HepG2 (cell line): ENCODE data around the gene INTS1. TPM values are rescaled to one million over a fixed set of nuclear protein-coding genes. Genes with fewer than 3 reads are reported as not detected.

Source experiments
- AKAP8 ChIP-seq: sonication (generic); formaldehyde crosslinking; IDR thresholded peaks from 2 replicates; pipeline ENCODE4 v1.5.1; 2020; ENCODE audit warnings: mild to moderate bottlenecking, missing genetic modification reagents
- ARID5B ChIP-seq: IDR thresholded peaks from 2 replicates; pipeline ENCODE4 v1.4.0; 2020; ENCODE audit warnings: mild to moderate bottlenecking, missing genetic modification reagents
- HMGXB4 ChIP-seq, 2 experiments: sonication (generic) in 1 of 2; formaldehyde crosslinking in 1 of 2; IDR thresholded peaks; 2 replicates each; pipeline versions ENCODE4 v1.4.0 to v1.6.1; 2018 to 2020; ENCODE audit warnings: missing genetic modification reagents in 2 of 2, borderline replicate concordance in 1 of 2, low read depth in 1 of 2, mild to moderate bottlenecking in 1 of 2, missing biosample characterization in 1 of 2
- KLF16 ChIP-seq, 2 experiments: sonication (generic) in 1 of 2; formaldehyde crosslinking in 1 of 2; IDR thresholded peaks; 2 replicates each; pipeline versions ENCODE4 v1.6.1 to v1.8.0; 2016 to 2023; ENCODE audit warnings: missing genetic modification reagents in 2 of 2, missing compliant biosample characterization in 1 of 2
- PRMT3 ChIP-seq: sonication (generic); formaldehyde crosslinking; IDR thresholded peaks from 2 replicates; pipeline ENCODE4 v1.8.1; 2022; ENCODE audit warnings: low read depth, mild to moderate bottlenecking, moderate library complexity, missing genetic modification reagents, borderline replicate concordance
- REPIN1 ChIP-seq: sonication (generic); formaldehyde crosslinking; IDR thresholded peaks from 2 replicates; pipeline ENCODE4 v1.8.0; 2022; ENCODE audit warnings: missing genetic modification reagents, low read depth, mild to moderate bottlenecking, borderline replicate concordance
- REXO4 ChIP-seq: sonication (generic); formaldehyde crosslinking; IDR thresholded peaks from 2 replicates; pipeline ENCODE4 v1.8.0; 2022; ENCODE audit warnings: missing genetic modification reagents, mild to moderate bottlenecking, borderline replicate concordance
- RFX1 ChIP-seq: fragments of 450-650 bp; IDR thresholded peaks from 2 replicates; pipeline ENCODE4 v1.6.1; 2017
- TARDBP ChIP-seq: sonication (generic); formaldehyde crosslinking; IDR thresholded peaks from 2 replicates; pipeline ENCODE4 v1.8.0; 2022; ENCODE audit warnings: mild to moderate bottlenecking, missing genetic modification reagents
- ZBTB33 ChIP-seq: sonication (generic); formaldehyde crosslinking; IDR thresholded peaks from 2 replicates; pipeline ENCODE4 v1.4.0; 2020; ENCODE audit warnings: missing genetic modification reagents
- ZC3H13 ChIP-seq: sonication (generic); formaldehyde crosslinking; IDR thresholded peaks from 2 replicates; pipeline ENCODE4 v1.8.1; 2023; ENCODE audit warnings: mild to moderate bottlenecking, missing genetic modification reagents, moderate library complexity
- ZNF343 ChIP-seq: sonication (generic); formaldehyde crosslinking; IDR thresholded peaks from 2 replicates; pipeline ENCODE4 v1.4.0; 2020; ENCODE audit warnings: mild to moderate bottlenecking, missing genetic modification reagents
- ZNF607 ChIP-seq: sonication (generic); formaldehyde crosslinking; IDR thresholded peaks from 2 replicates; pipeline ENCODE4 v1.5.1; 2020; ENCODE audit warnings: missing genetic modification reagents, mild to moderate bottlenecking, borderline replicate concordance
- ZNF614 ChIP-seq: IDR thresholded peaks from 2 replicates; pipeline ENCODE4 v1.6.1; 2018; ENCODE audit warnings: missing biosample characterization, missing genetic modification reagents, inconsistent platforms, borderline replicate concordance
- polyA plus RNA-seq, 8 experiments: library from polyadenylated mRNA; depleted of rRNA in 3 of 8; stranded (reverse) in 7 of 8; unstranded in 1 of 8; fragments of >200 nt; fragmentation: Illumina TruSeq in 4 of 8; extraction: Trizol in 4 of 8; gene quantifications; 2 replicates each; pipeline versions ENCODE4 v1.2.1 to v1.2.3, GENCODE V29; 2011 to 2016; ENCODE audit warnings: low read depth in 4 of 8, missing spikeins in 1 of 8, mixed read lengths in 1 of 8; ENCODE audit not compliant: insufficient read depth in 1 of 8
- total RNA-seq, 5 experiments: library from RNA; depleted of rRNA; stranded (reverse); fragments of >200 nt; fragmentation: Illumina TruSeq; extraction: Trizol; gene quantifications; 2 replicates each; pipeline ENCODE4 v1.2.3, GENCODE V29; 2016; ENCODE audit warnings: low read depth in 1 of 5
- TF ChIP-seq, protein P1 (sequence below): sonication (generic); formaldehyde crosslinking; IDR thresholded peaks from 2 replicates; pipeline ENCODE4 v1.4.0; 2020; ENCODE audit warnings: mild to moderate bottlenecking, missing genetic modification reagents
- TF ChIP-seq, protein P2 (sequence below): sonication (generic); formaldehyde crosslinking; IDR thresholded peaks from 2 replicates; pipeline ENCODE4 v1.4.0; 2020; ENCODE audit warnings: low read depth, mild to moderate bottlenecking, missing genetic modification reagents

The INTS1 gene
- total and polyA plus RNA-seq, 2 of the 13 experiments (the other 11 are each of a cell fraction or from before 2014, with no cell fraction given): 13.7 to 29.0 TPM

- TF ChIP-seq, protein P1, sequence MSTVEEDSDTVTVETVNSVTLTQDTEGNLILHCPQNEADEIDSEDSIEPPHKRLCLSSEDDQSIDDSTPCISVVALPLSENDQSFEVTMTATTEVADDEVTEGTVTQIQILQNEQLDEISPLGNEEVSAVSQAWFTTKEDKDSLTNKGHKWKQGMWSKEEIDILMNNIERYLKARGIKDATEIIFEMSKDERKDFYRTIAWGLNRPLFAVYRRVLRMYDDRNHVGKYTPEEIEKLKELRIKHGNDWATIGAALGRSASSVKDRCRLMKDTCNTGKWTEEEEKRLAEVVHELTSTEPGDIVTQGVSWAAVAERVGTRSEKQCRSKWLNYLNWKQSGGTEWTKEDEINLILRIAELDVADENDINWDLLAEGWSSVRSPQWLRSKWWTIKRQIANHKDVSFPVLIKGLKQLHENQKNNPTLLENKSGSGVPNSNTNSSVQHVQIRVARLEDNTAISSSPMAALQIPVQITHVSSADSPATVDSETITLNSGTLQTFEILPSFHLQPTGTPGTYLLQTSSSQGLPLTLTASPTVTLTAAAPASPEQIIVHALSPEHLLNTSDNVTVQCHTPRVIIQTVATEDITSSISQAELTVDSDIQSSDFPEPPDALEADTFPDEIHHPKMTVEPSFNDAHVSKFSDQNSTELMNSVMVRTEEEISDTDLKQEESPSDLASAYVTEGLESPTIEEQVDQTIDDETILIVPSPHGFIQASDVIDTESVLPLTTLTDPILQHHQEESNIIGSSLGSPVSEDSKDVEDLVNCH: no peak
- TF ChIP-seq PRMT3 (CRISPR knock-in tag) (no peak), KLF16 (CRISPR knock-in tag; IDR thresholded peaks at IDR 0.05) (no peak), ARID5B (no peak), AKAP8 (CRISPR knock-in tag) (0 out of 2 replicates have a peak, but pooled peaks have one; percentile 16), HMGXB4 (CRISPR knock-in tag; IDR thresholded peaks at IDR 0.05; ENCODE audit: borderline replicate concordance in 1 of 2, low read depth in 1 of 2) (no peak), REXO4 (CRISPR knock-in tag) (no peak), ZNF343 (no peak), ZC3H13 (CRISPR knock-in tag) (0 out of 2 replicates have a peak, but pooled peaks have one; percentile 11), REPIN1 (CRISPR knock-in tag) (no peak), TARDBP (CRISPR knock-in tag) (0 out of 2 replicates have a peak, but pooled peaks have one; percentile 16), ZNF614 (no peak), ZBTB33 (peak; percentile 2), ZNF607 (CRISPR knock-in tag) (0 out of 2 replicates have a peak, but pooled peaks have one; percentile 2), RFX1 (peak; percentile 80)
- TF ChIP-seq, protein P2, sequence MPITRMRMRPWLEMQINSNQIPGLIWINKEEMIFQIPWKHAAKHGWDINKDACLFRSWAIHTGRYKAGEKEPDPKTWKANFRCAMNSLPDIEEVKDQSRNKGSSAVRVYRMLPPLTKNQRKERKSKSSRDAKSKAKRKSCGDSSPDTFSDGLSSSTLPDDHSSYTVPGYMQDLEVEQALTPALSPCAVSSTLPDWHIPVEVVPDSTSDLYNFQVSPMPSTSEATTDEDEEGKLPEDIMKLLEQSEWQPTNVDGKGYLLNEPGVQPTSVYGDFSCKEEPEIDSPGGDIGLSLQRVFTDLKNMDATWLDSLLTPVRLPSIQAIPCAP (CRISPR knock-in tag): no peak
Measured at GRCh38 chr7:1537535-1538412, 33.6 kb upstream of the INTS1 start (continued).
